GM12873 (cell line): ENCODE results near the gene NDUFB10.

Source experiments
- CTCF ChIP-seq: IDR thresholded peaks from 2 replicates; pipeline ENCODE4 v1.5.1; 2012; ENCODE audit warnings: low read depth, mild to moderate bottlenecking, moderate library complexity, low read length, control low read depth; ENCODE audit not compliant: insufficient read depth; ENCODE audit errors: missing control alignments

The NDUFB10 gene

GRCh38 chr16:1980030-1980769 is 20.9 kb downstream of the NDUFB10 start:
- no peak for TF ChIP-seq CTCF

GRCh38 chr16:1980770-1981087 is 21.4 kb downstream of the NDUFB10 start:
- TF ChIP-seq CTCF: no peak

- TF ChIP-seq CTCF: no peak
These were observed 22.1 kb downstream of the NDUFB10 start, which contains the start of gene NOXO1 for GRCh38 chr16:1981398-1981836. TSS of gene NOXO1 (minus strand) at chr16:1981469. CDS start at chr16:1981179, 290 bp downstream.

GRCh38 chr16:1982013-1982433 is 22.7 kb downstream of the NDUFB10 start:
- TF ChIP-seq CTCF: no peak

GRCh38 chr16:1982991-1983543 is 23.7 kb downstream of the NDUFB10 start:
- no peak for TF ChIP-seq CTCF

GRCh38 chr16:1983544-1984346 is 24.4 kb downstream of the NDUFB10 start, which contains the start of gene GFER:
TSS of gene GFER (plus strand) at chr16:1984193. CDS start at chr16:1984219, 26 bp downstream.
- peak; percentile 50 for TF ChIP-seq CTCF

GRCh38 chr16:1984347-1985225 is 25.2 kb downstream of the NDUFB10 start:
- no peak for TF ChIP-seq CTCF
